ENCODE data around the gene SIX5.
"Not testable (repeated sequence)": the region's sequence is repeated elsewhere in the genome, so short reads cannot be mapped to it uniquely, and the experiment has no call there.

SIX5 gene

DNA sequence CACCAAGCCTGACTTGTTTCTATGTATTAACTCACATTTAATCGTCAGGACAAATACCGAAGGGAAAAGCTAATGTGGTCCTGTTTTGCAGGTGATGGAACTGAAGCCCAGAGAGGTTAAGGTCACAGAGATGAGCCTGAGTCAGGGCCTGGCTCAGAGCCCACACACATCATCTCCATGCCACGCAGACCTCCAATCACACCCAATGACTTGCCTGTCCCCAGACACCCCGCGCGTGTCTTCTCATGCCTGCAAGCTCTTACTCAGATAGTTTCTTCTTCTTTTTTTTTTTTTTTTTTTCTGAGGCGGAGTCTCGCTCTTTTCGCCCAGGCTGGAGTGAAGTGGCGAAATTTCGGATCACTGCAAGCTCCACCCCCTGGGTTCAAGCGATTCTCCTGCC is 16.4 kb downstream of the SIX5 start:
- DNase-seq, result no peak

- DNase-seq, result not testable (repeated sequence)
Measured at GRCh38 chr19:45751483-45751882, 17.6 kb downstream of the SIX5 start.

GRCh38 chr19:45747513-45747912 is 21.5 kb downstream of the SIX5 start:
- no peak for DNase-seq

DNA sequence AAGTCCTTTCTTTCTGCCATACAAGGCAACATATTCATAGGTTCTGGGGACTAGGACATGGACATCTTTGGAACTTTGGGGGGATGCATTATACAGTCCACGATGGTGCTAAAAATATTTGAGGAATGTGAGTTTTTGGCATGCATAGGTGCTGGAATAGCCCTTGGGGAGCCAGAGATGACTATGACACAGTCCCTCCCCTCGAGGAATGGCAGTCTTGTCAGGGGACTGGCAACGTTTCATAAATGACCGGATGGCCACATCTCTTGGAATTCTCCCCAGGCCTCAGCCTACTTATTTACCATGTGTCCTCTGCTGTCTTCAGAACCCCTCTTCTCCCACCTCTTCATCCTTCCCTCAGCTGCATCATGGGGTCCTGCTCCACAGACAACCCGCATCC is 22.2 kb downstream of the SIX5 start:
- no peak for DNase-seq

DNA sequence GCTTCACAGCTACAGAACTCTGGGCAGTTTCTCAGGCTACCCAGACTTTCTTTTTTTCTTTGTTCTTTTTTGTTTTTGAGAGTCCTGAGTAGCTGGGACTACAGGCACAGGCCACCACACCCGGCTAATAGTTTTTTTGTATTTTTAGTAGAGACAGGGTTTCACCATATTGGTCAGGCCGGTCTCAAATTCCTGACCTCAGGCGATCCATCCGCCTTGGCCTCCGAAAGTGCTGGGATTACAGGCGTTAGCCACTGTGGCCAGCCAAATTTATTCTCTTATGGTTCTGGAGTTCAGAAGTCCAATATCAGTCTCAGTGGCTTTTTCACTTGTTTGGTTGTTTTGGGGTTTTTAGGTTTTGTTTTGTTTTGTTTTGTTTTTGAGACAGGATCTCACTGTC is 23.4 kb downstream of the SIX5 start:
- no peak for DNase-seq

- DNase-seq, result no peak
Measured at GRCh38 chr19:45742969-45743368, 26.1 kb downstream of the SIX5 start.

- no peak for DNase-seq
Measured at GRCh38 chr19:45739498-45740439, 29.3 kb downstream of the SIX5 start.

- DNase-seq, result no peak
Measured at GRCh38 chr19:45733160-45733810, 35.8 kb downstream of the SIX5 start, which contains the start of gene MEIOSIN. Gene MEIOSIN (plus strand): TSS chr19:45733439. CDS start chr19:45735377, 1,938 bp downstream.

DNA sequence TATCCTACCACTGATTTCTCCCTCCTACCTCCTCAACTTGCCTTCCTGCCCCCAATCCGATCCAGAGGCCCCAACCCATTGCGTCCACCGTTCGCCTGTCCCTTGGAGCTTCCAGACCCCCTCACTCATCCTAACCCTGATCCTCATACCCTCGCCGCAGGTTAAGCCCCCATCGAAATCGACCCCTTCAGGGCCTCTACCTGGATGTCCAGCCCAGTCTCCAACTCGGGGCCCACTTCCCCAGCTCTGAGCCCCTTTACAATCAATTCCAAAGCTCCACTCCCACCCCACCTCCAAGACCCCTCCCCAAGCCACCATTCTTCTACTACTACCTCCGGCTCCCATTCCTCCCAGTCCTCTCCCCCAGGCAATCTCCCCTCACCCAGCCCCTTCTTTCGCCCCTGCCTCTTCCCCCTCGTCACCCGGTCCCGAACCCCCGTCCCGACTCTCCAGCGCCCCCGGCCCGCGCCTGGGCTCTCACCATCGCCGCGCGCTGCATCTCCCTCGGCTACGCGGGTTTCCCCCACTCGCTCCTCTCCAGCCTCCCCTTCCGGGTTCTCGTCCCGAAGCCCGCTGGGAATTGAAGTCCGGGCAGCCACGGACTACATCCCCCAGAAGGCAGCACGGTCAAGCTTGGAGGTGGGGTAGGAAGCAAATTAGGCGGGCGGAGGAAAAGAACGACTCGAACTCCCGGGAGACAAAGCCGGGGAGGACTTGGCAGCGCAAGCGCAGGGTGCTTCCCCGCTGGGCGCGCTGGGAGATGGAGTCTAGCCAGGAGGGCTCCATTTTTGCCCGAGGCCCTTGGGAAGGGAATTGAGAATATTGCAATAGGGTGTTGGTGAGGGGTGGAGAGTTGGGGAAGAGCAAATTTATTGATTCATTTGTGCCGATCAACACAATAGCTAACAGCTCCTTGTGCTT is 38.4 kb downstream of the SIX5 start, which contains the start of gene FBXO46:
Gene FBXO46 (minus strand): TSS at position 529 of the 921 bp plus-strand sequence. CDS start 17,401 bp downstream, outside the sequence.
- DNase-seq, result peak; percentile 86

GRCh38 chr19:45729800-45730290 is 39.2 kb downstream of the SIX5 start:
- DNase-seq, result no peak

DNA sequence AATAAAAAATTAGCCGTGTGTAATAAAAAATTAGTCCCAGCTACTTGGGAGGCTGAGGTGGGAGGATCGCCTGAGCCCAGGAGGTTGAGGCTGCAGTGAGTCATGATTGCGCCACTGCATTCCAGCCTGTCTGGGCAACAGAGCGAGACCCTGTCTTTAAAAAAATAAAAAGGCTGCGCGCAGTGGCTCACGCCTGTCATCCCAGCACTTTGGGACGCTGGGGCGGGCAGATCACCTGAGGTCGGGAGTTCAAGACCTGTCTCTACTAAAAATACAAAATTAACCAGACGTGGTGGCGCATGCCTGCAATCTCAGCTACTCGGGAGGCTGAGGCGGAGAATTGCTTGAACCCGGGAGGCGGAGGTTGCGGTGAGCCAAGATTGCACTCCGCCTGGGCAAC is 40.4 kb downstream of the SIX5 start:
- DNase-seq, result not testable (repeated sequence)

GRCh38 chr19:45720065-45720464 is 49.0 kb downstream of the SIX5 start:
- not testable (repeated sequence) for DNase-seq

DNA sequence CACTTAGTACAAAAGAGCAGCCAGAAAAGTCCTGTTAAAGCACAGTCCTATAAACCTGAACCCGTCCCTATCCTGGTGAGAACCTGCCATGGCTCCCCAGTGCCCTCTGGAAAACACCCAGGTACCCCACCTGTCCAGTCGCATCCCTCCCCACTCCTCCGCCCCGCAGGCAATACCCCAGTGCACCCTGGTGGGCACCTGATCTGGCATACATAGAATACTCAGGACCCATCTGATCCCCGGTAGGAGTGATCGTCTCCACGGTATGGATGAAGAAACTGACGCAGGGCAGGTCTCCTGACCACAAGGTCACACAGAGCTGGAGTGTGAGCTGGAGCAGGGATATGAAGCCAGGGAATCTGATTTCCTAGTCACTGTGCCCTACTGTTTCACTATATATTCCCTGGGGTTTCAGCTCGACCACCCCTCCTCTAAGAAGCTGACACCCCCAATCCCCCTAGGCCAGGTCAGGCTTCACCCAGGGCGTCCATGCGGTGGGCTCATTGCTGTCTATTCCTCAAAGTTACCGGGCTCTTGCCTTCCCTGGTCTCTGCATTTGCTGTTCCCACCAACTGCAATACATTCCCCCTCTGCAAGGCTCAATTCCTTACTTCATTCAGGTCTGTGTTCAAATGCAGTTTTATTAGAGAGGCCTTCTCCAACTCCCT is 50.9 kb downstream of the SIX5 start:
- DNase-seq, result no peak

GRCh38 chr19:45717131-45717982 is 51.7 kb downstream of the SIX5 start:
- DNase-seq, result peak; percentile 94

DNA sequence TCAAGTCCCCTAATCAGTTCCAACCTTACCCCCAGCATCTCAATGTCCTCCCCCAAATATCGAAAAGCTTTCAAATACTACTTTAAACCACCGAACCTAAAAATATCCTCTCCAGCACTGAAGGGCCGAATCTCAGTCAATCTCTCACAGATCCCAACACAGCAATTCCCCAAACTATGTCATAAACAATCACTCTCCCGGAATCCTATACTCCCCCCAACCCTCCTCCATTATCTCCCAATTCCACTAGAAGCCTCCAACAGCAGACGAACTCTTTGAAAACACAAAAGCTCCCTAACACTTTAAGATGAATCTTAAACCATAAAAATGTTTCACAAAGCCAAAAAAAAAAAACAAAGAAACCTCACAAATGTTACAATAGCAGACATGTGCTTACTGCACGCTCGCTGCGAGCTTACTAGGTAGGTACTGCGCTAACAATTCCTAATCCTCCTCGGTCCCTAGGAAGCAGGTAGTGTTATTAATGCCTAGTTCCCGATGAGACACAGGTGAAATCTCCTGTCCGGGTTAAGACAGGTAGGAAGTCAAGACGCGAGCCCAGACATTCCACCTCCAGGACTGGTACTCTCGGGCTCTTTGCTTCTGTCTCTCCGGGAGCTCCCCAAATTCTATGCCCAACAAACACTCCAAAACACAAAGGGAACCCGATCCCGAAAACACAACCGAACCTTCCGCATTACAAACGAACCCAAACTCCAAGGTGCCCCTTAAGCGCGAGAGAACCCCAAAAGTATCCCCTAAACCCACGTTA is 52.5 kb downstream of the SIX5 start:
- DNase-seq, result no peak

DNA sequence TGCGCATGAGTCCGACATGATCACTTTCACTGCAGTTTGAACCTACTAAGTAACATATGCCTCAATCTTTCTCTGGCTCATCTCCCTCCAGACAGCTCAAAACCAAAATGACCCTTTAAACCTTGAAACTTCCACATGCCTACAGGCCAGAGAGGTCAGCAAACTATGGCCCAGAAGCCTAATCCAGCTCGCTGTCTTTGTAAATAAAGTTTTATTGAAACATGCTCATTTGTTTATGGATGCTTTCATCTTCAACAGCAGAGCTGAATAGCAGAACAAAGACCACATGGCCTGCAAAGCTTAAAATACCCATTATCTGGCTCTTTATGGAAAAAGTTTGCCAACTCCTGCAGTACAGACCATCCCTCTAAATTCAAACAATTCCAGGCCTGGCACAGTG is 53.9 kb downstream of the SIX5 start:
- no peak for DNase-seq
